ENCODE results near the gene ANKS1B.
"Not testable (repeated sequence)": the region's sequence is repeated elsewhere in the genome, so short reads cannot be mapped to it uniquely, and the experiment has no call there.

Gene ANKS1B

DNA sequence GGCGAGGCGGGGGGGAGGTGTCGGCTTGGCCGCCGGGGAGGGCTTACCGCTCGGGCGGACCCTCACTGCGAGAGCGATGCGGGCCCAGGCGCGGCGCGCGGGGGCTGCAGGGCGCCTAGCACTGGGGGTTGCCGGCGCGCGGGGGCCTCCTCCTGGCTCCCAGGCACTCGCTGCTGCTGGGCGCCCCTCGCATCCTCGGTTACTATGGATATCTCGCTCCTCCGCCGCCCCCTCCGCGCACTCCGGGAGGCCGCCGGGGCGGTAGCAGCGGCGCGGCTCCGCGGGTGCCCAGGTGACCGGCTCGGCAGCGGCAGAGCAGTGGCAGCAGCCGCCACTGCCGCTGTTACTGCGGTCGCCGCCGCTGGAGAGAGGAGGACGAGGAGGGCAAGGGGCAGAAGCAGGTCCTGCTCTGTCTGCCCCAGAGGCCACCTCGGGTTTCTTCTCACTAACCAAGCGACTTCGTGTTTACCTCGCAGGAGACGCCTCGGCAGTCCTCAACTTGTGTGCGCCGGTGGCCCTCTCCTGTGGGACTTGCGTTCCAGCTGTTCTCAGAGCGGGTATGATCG, 1089.6 kb downstream of the ANKS1B start:
- no peak for DNase-seq

- DNase-seq = no peak
Observed at GRCh38 chr12:98894412-98895085, 1090.2 kb downstream of the ANKS1B start.

GRCh38 chr12:98893675-98894411, 1090.9 kb downstream of the ANKS1B start:
- no peak for DNase-seq

GRCh38 chr12:98893126-98893674, 1091.5 kb downstream of the ANKS1B start:
- no peak for DNase-seq

DNA sequence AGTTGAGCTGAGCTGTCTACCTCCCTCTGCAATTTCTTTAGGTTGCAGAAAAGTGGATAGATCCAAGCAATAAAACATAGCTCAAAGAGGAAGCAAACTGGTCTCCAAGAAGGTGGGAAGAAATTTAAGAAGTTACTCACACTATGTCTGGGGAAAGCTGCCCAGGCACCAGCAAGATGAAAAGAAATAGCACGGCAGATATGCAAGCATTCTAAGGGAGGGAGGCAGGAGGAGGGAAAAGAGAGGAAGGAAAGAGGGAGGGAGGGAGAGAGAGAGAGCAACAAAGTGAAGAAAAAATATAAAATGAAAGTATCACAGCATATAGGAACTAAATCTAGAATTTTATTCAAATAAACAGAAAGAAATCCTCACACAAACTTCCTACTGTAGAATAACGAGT, 1099.0 kb downstream of the ANKS1B start:
- no peak for DNase-seq

GRCh38 chr12:98883231-98883630, 1101.5 kb downstream of the ANKS1B start:
- DNase-seq = no peak

GRCh38 chr12:98882526-98882925, 1102.2 kb downstream of the ANKS1B start:
- DNase-seq = no peak

GRCh38 chr12:98873776-98874175, 1111.0 kb downstream of the ANKS1B start:
- no peak for DNase-seq

DNA sequence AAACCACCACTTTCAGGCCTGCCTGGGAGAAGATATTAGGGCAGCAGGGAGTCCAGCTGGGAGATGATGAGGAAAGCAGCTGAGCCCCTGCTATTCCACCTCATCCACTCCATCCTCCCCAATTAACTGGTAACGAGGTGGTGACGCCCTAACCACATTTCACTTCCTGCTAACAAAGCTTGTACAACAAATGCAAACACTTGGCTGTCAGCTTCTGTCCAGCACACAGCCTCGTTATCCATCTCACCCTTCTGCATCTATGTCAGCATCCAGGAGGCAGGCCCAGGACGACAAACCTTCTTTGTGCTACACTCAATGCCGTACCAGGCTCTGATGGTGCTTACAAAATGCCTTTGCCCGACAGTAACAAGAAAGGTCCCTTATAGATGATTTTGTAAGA, 1114.2 kb downstream of the ANKS1B start:
- peak; percentile 90 for DNase-seq

GRCh38 chr12:98869886-98870503, 1114.7 kb downstream of the ANKS1B start:
- peak; percentile 71 for DNase-seq

DNA sequence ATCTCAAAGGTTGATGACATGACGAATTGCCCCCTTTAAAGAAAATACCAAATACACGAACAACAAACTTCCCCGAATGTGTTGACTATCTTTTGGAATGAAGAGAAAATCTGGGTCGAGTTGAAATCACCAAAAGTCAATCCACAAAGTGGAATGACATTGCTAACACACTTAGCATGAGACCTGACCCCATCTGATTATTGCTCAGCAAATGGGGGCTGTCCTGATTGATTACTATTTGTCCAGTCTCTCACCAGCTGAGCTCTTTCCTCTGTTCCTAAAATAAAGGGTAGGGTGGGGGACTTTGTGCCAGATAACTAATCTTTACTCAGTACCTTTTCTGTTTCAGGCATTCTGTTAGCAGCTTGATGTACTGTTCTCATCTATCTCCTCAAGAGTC, 1116.2 kb downstream of the ANKS1B start:
- no peak for DNase-seq

- DNase-seq = no peak
Observed at GRCh38 chr12:98868076-98868475, 1116.7 kb downstream of the ANKS1B start.

DNA sequence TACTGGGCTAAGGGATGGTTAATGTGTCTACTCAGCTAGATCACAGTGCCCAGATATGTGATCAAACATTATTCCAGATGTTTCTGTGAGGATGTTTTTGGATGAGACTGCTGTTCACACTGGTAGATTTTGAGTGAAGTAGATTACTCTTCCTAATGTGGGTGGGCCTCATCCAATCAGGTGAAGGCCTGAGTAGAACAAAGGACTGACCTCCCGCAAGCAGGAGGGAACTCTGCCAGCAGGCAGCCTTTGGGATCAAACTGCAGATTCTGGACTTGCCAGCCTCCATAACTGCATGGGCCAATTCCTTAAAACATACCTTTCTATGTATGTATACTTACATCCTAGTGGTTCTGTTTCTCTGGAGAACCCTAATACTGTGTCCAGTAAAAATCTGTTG, 1120.4 kb downstream of the ANKS1B start:
- no peak for DNase-seq

DNA sequence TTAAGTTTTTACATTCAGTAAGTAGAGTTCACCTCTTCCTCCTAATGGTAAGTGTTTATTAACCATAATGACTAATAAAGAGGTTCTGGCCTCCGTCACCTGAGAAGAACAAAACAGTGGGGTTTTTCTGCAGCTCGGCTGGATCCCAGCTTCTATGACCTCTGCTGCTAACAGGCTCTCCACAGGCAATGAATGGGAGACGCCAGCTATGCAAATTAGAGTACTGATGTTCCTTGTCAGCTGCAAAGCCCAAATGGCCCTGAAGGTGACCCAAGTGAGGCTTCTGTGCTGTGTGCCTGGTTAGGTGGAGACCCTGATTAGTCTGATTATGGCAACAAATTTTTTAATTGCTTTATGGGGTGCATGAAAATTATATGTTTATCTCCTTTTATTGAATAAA, 1121.6 kb downstream of the ANKS1B start:
- no peak for DNase-seq

GRCh38 chr12:98861251-98861650, 1123.5 kb downstream of the ANKS1B start:
- DNase-seq = no peak

- no peak for DNase-seq
Observed at GRCh38 chr12:98856897-98857540, 1127.7 kb downstream of the ANKS1B start.

DNA sequence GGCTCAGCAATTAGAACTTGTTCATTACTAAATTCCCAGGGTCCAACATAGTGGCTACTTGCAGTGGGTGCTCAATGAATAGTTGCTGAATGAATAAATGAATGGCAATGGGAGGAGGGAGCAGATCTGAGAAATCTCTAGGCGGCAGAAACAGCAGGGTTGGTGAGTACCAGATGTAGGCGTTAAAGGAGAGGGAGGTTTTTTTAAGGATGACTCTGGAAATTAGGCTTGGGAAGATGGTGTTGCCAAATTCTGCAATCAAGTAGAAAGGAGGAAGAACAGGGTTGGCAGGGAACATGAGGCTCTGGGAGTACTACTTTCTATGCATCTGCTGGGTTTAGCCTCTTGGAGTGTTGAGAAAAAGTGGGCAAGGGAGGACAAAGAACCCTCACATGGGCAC, 1132.6 kb downstream of the ANKS1B start:
- DNase-seq = no peak

DNA sequence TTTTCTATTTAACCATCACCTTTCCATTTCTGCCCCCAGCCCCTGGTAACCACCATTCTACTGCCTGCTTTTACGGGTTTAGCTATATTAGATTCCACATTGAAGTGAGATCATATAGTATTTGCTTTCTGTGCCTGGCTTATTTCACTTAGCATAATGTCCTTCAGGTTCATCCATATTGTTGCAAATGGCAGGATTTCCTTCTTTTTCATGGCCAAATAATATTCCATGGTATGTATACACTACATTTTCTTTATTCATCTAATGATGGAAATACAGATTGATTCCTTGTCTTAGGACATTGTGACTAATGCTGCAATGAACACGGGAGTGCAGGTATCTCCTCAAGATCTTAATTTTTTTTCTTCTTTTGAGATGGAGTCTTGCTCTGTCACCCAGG, 1137.5 kb downstream of the ANKS1B start:
- DNase-seq = no peak

- DNase-seq = no peak
Observed at GRCh38 chr12:98845957-98846356, 1138.8 kb downstream of the ANKS1B start.

DNA sequence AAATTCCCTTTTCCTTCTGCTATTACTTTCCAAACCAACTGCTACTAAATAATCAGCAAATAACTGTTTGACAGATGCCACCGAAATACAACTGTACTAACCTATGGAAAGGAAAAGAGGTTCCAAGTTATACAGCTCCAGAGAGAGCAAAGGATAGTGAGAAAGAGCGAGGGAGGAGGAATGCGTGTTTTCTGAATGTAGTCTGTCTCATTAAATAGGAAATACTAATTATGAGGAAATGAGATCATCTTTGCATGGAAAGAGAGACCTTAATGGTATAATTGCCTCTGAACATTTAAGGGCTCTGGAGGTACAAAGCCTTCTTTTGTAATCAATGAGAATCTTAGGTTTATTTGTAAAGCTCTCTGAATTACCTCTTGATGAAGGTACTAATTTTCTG, 1144.4 kb downstream of the ANKS1B start:
- no peak for DNase-seq

- DNase-seq = no peak
Observed at GRCh38 chr12:98838231-98838647, 1146.5 kb downstream of the ANKS1B start.

DNA sequence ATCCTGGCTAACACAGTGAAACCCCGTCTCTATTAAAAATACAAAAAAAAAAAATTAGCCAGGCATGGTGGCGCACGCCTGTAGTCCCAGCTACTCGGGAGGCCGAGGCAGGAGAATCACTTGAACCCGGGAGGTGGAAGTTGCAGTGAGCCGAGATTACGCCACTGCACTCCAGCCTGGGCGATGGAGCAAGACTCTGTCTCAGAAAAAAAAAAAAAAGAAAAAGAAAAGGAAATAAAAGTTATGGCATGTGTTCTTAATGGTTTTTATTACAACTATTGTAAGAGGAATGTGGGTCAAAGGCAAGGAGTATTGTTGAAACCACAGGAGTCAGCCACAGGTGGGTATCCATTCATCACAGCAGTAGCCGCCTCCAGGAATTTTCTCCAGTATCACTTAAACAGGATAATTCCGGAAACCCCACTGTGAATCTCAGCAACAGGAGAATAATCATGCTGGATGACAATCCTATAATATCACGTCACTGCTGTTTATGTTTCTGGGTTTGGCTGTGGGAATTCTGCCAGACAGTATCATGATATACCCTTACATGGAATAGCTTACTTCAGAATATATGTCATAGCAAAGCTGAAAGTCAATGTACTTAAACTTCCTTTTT, 1147.5 kb downstream of the ANKS1B start:
- DNase-seq = not testable (repeated sequence)

DNA sequence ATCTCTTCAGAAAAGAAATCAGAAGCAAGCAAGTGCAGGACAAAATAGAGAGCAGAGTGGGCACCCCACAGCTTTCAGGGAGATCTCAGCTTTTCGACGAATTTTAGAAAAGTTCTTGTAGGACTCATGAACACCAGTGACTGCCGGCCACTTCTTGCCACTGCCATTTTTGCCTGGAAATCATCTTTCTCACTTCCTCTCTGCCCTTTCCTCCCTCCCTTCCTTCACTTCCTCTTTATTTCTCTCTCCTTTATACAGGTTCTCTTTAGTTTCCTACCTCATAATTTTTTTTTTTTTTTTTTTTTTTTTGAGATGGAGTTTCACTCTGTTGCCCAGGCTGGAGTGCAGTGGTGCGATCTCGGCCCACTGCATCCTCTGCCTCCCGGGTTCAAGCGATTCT, 1154.1 kb downstream of the ANKS1B start:
- no peak for DNase-seq
